ENCODE results near the gene NTSR2. TPM values are rescaled to one million over a fixed set of nuclear protein-coding genes. Genes with fewer than 3 reads are reported as not detected.

Gene NTSR2
- polyA plus RNA-seq, 1 experiment = not detected

GRCh38 chr2:11624893-11625292 lies 45.1 kb downstream of the NTSR2 start:
- H3K27ac ChIP-seq (ENCODE audit: low read depth, low read length) = no peak overlapping the region
- peaks cover 16% of the 10 kb centered on the region for H3K27me3 ChIP-seq (ENCODE audit: control insufficient read depth, insufficient read depth, low read length)
- ChIA-PET POLR2A (no interaction called here), CTCF (no interaction called here)
- DNase-seq (ENCODE audit: low read depth, low spot score) = no peak
- no peak for TF ChIP-seq CTCF (IDR thresholded peaks at IDR 0.05; ENCODE audit: low read depth, low read length)
- peaks cover 10% of the 10 kb centered on the region for H3K9me3 ChIP-seq (ENCODE audit: control insufficient read depth, insufficient read depth, low read length)
- H3K4me3 ChIP-seq (ENCODE audit: low read depth, low read length) = no peak overlapping the region

GRCh38 chr2:11622611-11623010 lies 47.4 kb downstream of the NTSR2 start:
- TF ChIP-seq CTCF (IDR thresholded peaks at IDR 0.05; ENCODE audit: low read depth, low read length) = no peak
- Histone ChIP-seq H3K9me3 (ENCODE audit: control insufficient read depth, insufficient read depth, low read length) (peaks cover 14% of the 10 kb centered on the region), H3K27ac (ENCODE audit: low read depth, low read length) (no peak overlapping the region), H3K27me3 (ENCODE audit: control insufficient read depth, insufficient read depth, low read length) (peaks cover 4% of the 10 kb centered on the region), H3K4me3 (ENCODE audit: low read depth, low read length) (no peak overlapping the region)
- ChIA-PET CTCF (interaction anchor here (0.6 kb wide), 1 partner anchor 802 kb away, joined by 3 read pairs; no protein-coding TSS in a partner anchor), POLR2A (no interaction called here)
- no peak for DNase-seq (ENCODE audit: low read depth, low spot score)

- Histone ChIP-seq H3K9me3 (ENCODE audit: control insufficient read depth, insufficient read depth, low read length) (peaks cover 4% of the 10 kb centered on the region; the same call in 1 of the 2 replicates), H3K4me3 (ENCODE audit: low read depth, low read length) (no peak overlapping the region), H3K27me3 (ENCODE audit: control insufficient read depth, insufficient read depth, low read length) (peaks cover 4% of the 10 kb centered on the region), H3K27ac (ENCODE audit: low read depth, low read length) (no peak overlapping the region)
- no peak for DNase-seq (ENCODE audit: low read depth, low spot score)
- POLR2A ChIA-PET = no interaction called here
- CTCF ChIA-PET = no interaction called here
- TF ChIP-seq CTCF (IDR thresholded peaks at IDR 0.05; ENCODE audit: low read depth, low read length) = no peak
These were observed 48.6 kb downstream of the NTSR2 start for GRCh38 chr2:11621410-11621809.

GRCh38 chr2:11618708-11619062 lies 51.3 kb downstream of the NTSR2 start:
- H3K4me3 ChIP-seq (ENCODE audit: low read depth, low read length) = no peak overlapping the region
- TF ChIP-seq CTCF (IDR thresholded peaks at IDR 0.05; ENCODE audit: low read depth, low read length) = no peak
- no peak for DNase-seq (ENCODE audit: low read depth, low spot score)
- ChIA-PET CTCF (no interaction called here), POLR2A (no interaction called here)
- H3K27me3 ChIP-seq (ENCODE audit: control insufficient read depth, insufficient read depth, low read length) = peaks cover 2% of the 10 kb centered on the region
- no peak overlapping the region for H3K27ac ChIP-seq (ENCODE audit: low read depth, low read length)
- peaks cover 4% of the 10 kb centered on the region; the same call in 1 of the 2 replicates for H3K9me3 ChIP-seq (ENCODE audit: control insufficient read depth, insufficient read depth, low read length)

- Histone ChIP-seq H3K27ac (ENCODE audit: low read depth, low read length) (no peak overlapping the region), H3K4me3 (ENCODE audit: low read depth, low read length) (no peak overlapping the region), H3K27me3 (ENCODE audit: control insufficient read depth, insufficient read depth, low read length) (peaks cover 2% of the 10 kb centered on the region), H3K9me3 (ENCODE audit: control insufficient read depth, insufficient read depth, low read length) (peaks cover 4% of the 10 kb centered on the region; the same call in 1 of the 2 replicates)
- CTCF ChIA-PET = no interaction called here
- TF ChIP-seq CTCF (IDR thresholded peaks at IDR 0.05; ENCODE audit: low read depth, low read length) = no peak
- POLR2A ChIA-PET = interaction anchor here (0.6 kb wide), 1 partner anchor 1447 kb away, joined by 7 read pairs; no protein-coding TSS in a partner anchor
- DNase-seq (ENCODE audit: low read depth, low spot score) = no peak
These were observed 51.8 kb downstream of the NTSR2 start for GRCh38 chr2:11617984-11618707.

Data from AG04450 (cell line).